ENCODE data around the gene KLKB1.

The KLKB1 gene

DNA sequence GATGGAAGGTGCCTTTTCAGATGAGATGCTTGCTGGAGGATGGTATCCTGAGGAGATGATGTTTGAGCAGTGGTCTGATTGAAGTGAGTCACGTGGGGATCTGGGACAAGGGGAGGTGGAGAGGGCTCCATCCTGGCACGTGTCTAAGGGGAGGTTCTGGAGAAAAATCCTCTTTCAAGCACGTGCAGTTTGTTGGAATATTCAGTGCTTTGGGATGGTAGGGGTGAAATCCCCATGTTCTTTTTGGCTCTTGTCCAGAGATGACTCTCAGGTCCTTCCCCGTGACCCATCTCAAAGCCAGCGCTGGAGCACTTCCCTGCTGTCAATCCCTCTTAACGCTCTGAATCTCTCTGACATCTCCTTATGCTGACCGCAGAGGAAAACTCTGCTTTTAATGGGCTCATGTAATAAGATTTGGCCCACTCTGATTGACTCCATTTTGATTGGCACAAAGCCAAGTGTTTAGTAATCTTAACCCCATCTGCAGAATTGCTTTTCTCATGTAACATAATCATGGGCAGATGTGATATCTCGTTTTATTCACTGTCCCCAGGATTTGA, 10.8 kb upstream of the KLKB1 start:
- in situ Hi-C loops (cut with HindIII; ENCODE audit: low pct_ligation_motif_present, low sequenced_read_pairs), result no loop called here
- H3K27me3 ChIP-seq (replicated peaks), result no peaks in the 10 kb centered on the region
- TF ChIP-seq, protein P1, sequence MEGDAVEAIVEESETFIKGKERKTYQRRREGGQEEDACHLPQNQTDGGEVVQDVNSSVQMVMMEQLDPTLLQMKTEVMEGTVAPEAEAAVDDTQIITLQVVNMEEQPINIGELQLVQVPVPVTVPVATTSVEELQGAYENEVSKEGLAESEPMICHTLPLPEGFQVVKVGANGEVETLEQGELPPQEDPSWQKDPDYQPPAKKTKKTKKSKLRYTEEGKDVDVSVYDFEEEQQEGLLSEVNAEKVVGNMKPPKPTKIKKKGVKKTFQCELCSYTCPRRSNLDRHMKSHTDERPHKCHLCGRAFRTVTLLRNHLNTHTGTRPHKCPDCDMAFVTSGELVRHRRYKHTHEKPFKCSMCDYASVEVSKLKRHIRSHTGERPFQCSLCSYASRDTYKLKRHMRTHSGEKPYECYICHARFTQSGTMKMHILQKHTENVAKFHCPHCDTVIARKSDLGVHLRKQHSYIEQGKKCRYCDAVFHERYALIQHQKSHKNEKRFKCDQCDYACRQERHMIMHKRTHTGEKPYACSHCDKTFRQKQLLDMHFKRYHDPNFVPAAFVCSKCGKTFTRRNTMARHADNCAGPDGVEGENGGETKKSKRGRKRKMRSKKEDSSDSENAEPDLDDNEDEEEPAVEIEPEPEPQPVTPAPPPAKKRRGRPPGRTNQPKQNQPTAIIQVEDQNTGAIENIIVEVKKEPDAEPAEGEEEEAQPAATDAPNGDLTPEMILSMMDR (IDR thresholded peaks at IDR 0.05; ENCODE audit: low read depth, low read length, missing control alignments), result no peak
- H3K27ac ChIP-seq, result no peak overlapping the region
- no peaks in the 10 kb centered on the region for H3K36me3 ChIP-seq (replicated peaks)
- H3K4me3 ChIP-seq (ENCODE audit: low read depth, low read length), result no peak overlapping the region
- DNase-seq, result peak; percentile 5

DNA sequence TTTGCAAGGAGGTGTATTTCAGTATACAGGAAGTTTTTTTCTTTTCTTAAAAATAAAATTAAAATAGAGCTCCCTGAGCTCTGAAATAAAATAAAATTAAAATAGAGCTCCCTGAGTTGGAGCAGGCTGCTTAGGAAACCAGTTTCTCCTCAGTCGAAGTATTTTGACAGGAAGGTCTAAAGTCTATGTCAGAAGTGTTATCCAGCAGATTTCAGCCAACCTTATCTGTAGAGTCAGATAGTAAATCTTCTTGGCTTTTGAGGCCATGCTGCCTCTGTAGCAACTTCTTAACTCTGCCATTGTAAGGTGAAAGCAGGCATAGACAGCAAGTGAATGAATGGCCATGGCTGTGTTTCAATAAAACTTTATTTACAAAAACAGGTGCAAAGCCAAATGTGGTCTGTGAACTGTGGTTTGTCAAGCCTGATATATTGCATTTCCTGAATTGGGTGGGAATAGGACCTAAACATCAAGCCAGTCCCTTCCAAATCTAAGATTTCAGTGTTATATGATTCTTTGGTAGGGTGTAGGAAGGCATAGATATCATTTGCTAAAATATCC, 9.5 kb upstream of the KLKB1 start:
- in situ Hi-C loops (cut with HindIII; ENCODE audit: low pct_ligation_motif_present, low sequenced_read_pairs), result no loop called here
- Histone ChIP-seq H3K36me3 (replicated peaks) (no peaks in the 10 kb centered on the region), H3K27ac (no peak overlapping the region), H3K27me3 (replicated peaks) (no peaks in the 10 kb centered on the region), H3K4me3 (ENCODE audit: low read depth, low read length) (no peak overlapping the region)
- no peak for DNase-seq
- TF ChIP-seq, protein P1 (IDR thresholded peaks at IDR 0.05; ENCODE audit: low read depth, low read length, missing control alignments), result no peak

DNA sequence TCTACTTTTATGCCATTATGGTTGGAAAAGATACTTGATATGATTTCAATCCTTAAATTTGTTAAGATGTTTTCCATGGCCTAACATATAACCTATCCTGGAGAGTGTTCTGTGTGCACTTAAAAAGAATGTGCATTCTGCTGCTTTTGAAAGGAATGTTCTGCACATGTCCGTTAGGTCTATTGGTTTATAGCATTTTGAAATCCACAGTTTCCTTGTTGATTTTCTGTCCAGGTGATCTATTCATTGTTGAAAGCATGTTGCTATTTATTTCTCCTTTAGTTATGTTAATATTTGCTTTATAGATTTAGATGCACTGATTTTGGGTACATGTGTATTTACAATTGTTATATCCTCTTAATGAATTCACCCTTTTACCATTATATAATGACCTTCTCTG, 5.7 kb upstream of the KLKB1 start:
- DNase-seq, result no peak
- in situ Hi-C loops (cut with HindIII; ENCODE audit: low pct_ligation_motif_present, low sequenced_read_pairs), result no loop called here
- no peak overlapping the region for H3K4me3 ChIP-seq (ENCODE audit: low read depth, low read length)
- TF ChIP-seq, protein P1 (IDR thresholded peaks at IDR 0.05; ENCODE audit: low read depth, low read length, missing control alignments), result no peak
- no peaks in the 10 kb centered on the region for H3K27me3 ChIP-seq (replicated peaks)
- H3K27ac ChIP-seq, result no peak overlapping the region
- no peaks in the 10 kb centered on the region for H3K36me3 ChIP-seq (replicated peaks)

DNA sequence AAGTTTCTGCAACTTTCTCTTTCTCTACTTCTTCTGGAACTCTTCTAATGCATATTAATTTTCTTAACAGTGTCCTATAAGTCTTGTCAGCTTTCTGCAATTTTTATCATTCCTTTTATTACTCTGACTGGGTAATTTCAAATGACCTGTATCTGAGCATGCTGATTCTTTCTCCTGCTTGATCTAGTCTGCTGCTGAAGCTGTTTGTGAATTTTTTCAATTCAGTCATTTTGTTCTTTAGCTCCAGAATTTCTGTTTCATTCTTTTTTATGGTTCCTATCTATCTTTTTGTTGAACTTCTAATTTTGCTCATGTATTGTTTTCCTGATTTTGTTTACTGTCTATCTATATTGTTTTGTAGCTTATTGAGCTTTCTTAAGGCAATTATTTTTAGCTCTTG, 1.5 kb upstream of the KLKB1 start:
- no peak for DNase-seq

DNA sequence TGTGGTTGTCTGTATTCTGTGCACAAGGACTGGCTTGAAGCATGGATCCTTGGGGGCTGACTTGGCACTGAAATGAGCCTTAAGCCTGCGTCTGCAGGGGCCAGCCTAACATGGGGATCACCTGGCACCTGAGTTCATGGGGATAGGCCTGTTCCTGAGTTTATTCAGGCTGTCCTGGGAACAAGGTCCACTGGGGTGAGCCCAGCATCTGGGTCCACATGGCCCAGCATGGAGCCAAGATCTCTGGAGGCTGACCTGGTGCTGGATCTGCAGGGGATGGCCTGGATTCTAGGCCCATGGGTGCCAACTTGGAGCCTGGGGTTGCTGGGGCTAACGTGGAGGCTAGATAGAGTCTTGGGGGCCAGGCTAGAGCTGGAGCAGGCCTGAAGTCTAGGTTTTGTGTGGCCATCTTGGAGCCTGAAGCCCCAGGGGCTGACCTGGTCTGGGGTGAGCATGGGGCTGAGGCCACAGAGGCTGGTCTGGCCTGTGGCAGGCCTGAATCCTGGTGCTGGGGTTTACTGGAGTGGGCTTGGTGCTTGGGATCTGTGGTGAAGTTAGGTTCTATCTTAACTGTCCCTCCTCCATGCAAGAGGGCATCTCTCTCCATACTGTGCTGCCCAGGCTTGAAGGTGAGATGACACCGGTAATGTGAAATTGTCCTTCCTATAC, 652 bp upstream of the KLKB1 start:
- in situ Hi-C loops (cut with HindIII; ENCODE audit: low pct_ligation_motif_present, low sequenced_read_pairs), result no loop called here
- no peak for DNase-seq
- H3K27ac ChIP-seq, result no peak overlapping the region
- H3K27me3 ChIP-seq (replicated peaks), result no peaks in the 10 kb centered on the region
- TF ChIP-seq, protein P1 (IDR thresholded peaks at IDR 0.05; ENCODE audit: low read depth, low read length, missing control alignments), result no peak
- no peaks in the 10 kb centered on the region for H3K36me3 ChIP-seq (replicated peaks)
- H3K4me3 ChIP-seq (ENCODE audit: low read depth, low read length), result no peak overlapping the region

More for the DNA sequence above, 1.5 kb upstream of the KLKB1 start:
- no peaks in the 10 kb centered on the region for H3K27me3 ChIP-seq (replicated peaks)
- H3K36me3 ChIP-seq (replicated peaks), result no peaks in the 10 kb centered on the region
- no peak overlapping the region for H3K4me3 ChIP-seq (ENCODE audit: low read depth, low read length)
- in situ Hi-C loops (cut with HindIII; ENCODE audit: low pct_ligation_motif_present, low sequenced_read_pairs), result no loop called here
- H3K27ac ChIP-seq, result no peak overlapping the region
- TF ChIP-seq, protein P1 (IDR thresholded peaks at IDR 0.05; ENCODE audit: low read depth, low read length, missing control alignments), result no peak

All from brain microvascular endothelial cell (primary cell).